Lower lobe of right lung (tissue), 2 donors: ENCODE results near the gene PTPN14. TPM values are rescaled to one million over a fixed set of nuclear protein-coding genes. Genes with fewer than 3 reads are reported as not detected.

ENCODE experiments used
- ATAC-seq, 2 donors: fragments of 200-7000 bp; cut with Tn5 transposase; one replicate each; pipeline ENCODE4 v1.9.1; 2020 to 2022; ENCODE audit warnings: mild to moderate bottlenecking in 2 of 2, moderate library complexity in 2 of 2
- DNase-seq: peaks from one replicate; pipeline ENCODE4 v3.0.0-alpha.2; 2020
- H3K27ac ChIP-seq: fragments of 200-600 bp; one replicate; pipeline ENCODE4 v1.8.0; 2022
- H3K27me3 ChIP-seq: fragments of 200-600 bp; one replicate; pipeline ENCODE4 v1.8.0; 2022; ENCODE audit warnings: low read depth
- H3K36me3 ChIP-seq: fragments of 200-600 bp; one replicate; pipeline ENCODE4 v1.8.0; 2022; ENCODE audit warnings: mild to moderate bottlenecking
- H3K4me1 ChIP-seq: fragments of 200-600 bp; one replicate; pipeline ENCODE4 v1.8.0; 2022
- H3K4me3 ChIP-seq: fragments of 200-600 bp; one replicate; pipeline ENCODE4 v1.8.0; 2022; ENCODE audit warnings: mild to moderate bottlenecking
- H3K9me3 ChIP-seq: fragments of 200-600 bp; one replicate; pipeline ENCODE4 v1.8.0; 2022
- intact Hi-C: fragments of 100-400 bp; cut with DNase I; formaldehyde crosslinking; loops from one replicate; pipeline ENCODE4 v1.11.0; 2022
- total RNA-seq: library from RNA; stranded (reverse); fragmentation: NEBNext Ultra II Directional; extraction: Animal tissue kit (Norgen Biotek cat#: 25700); gene quantifications from one replicate; pipeline ENCODE4 v1.2.1, GENCODE V29; 2021
- TF ChIP-seq, protein P1 (sequence below): fragments of 200-600 bp; IDR thresholded peaks from one replicate; pipeline ENCODE4 v1.8.0; 2022; ENCODE audit warnings: antibody characterized with exemption, mild to moderate bottlenecking
- donor health status: DM: no; HTN: yes; CAD: no; lungs with severe emphysema.

PTPN14 gene
- total RNA-seq, 1 donor from 2014 or later: 34.1 TPM

DNA sequence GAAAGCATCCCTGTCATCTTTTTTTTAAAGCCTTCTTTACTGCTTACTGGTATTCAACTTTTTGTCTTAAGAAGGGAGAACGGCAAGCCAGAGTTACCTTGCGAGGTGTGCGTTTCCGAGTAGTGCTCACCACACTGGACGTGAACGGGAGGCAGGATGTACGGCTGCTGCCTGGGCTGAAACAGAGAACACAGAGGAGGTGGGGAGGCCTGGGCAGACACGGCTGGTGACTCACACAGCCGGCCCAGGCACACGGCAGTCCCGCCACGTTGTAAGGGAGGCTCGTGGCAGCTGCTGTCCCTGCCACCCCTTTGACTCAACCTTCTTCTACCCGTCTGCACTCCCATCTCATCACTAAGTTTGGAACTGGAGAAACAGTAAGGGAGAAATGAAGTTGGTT, 164.7 kb downstream of the PTPN14 start:
- DNase-seq: no peak
- H3K9me3 ChIP-seq: no peaks in the 10 kb centered on the region
- no peak overlapping the region for H3K27ac ChIP-seq
- H3K4me1 ChIP-seq: no peaks in the 10 kb centered on the region
- H3K4me3 ChIP-seq: no peak overlapping the region
- H3K36me3 ChIP-seq: peaks cover 22% of the 10 kb centered on the region
- ATAC-seq: no peak
- intact Hi-C loops: no loop called here
- TF ChIP-seq, protein P1, sequence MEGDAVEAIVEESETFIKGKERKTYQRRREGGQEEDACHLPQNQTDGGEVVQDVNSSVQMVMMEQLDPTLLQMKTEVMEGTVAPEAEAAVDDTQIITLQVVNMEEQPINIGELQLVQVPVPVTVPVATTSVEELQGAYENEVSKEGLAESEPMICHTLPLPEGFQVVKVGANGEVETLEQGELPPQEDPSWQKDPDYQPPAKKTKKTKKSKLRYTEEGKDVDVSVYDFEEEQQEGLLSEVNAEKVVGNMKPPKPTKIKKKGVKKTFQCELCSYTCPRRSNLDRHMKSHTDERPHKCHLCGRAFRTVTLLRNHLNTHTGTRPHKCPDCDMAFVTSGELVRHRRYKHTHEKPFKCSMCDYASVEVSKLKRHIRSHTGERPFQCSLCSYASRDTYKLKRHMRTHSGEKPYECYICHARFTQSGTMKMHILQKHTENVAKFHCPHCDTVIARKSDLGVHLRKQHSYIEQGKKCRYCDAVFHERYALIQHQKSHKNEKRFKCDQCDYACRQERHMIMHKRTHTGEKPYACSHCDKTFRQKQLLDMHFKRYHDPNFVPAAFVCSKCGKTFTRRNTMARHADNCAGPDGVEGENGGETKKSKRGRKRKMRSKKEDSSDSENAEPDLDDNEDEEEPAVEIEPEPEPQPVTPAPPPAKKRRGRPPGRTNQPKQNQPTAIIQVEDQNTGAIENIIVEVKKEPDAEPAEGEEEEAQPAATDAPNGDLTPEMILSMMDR: no peak
- H3K27me3 ChIP-seq: no peaks in the 10 kb centered on the region

DNA sequence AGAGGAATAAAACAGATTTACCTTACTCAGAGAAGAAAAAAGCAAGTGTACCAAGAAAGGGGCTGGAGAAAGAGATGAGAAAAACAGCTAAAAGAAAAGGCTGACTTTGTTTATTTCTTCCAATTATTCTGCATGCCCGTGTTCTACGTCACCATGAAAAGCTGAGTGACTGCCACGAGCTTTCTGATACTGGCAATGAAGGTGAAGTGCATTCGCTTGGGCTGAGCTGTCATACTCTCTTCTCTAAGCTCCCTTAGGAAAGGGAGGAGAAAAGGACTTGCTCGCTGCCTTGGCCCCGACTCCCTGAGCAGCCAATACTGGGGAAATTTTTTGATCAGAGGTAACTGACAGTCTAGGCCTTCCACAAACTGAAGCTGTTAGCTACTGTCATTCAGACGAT, 165.1 kb downstream of the PTPN14 start:
- Histone ChIP-seq H3K27ac (no peak overlapping the region), H3K4me1 (no peaks in the 10 kb centered on the region), H3K4me3 (no peak overlapping the region), H3K9me3 (no peaks in the 10 kb centered on the region), H3K36me3 (peaks cover 26% of the 10 kb centered on the region), H3K27me3 (no peaks in the 10 kb centered on the region)
- intact Hi-C loops: no loop called here
- DNase-seq: no peak
- ATAC-seq: no peak
- TF ChIP-seq, protein P1: no peak

DNA sequence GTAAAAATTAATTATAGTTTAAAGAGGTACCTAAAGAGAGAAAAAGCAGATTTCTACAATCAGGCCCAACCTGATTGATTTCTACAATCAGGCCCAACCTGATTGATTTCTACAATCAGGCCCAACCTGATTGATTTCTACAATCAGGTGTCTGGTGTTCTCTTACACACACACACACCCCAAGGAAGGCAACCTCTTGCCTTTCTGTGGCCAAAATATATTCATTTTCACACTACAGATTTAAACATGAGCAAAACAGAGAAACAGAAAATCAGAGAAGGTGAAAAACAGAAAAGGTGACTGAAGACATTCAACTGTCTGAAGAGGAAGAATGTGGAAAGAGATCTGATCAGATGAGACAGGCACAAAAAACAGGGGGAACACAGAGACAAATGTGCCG, 166.0 kb downstream of the PTPN14 start:
- TF ChIP-seq, protein P1: no peak
- intact Hi-C loops: no loop called here
- peaks cover 32% of the 10 kb centered on the region for H3K36me3 ChIP-seq
- no peak overlapping the region for H3K27ac ChIP-seq
- H3K4me1 ChIP-seq: no peaks in the 10 kb centered on the region
- ATAC-seq: no peak
- no peaks in the 10 kb centered on the region for H3K9me3 ChIP-seq
- H3K4me3 ChIP-seq: no peak overlapping the region
- no peaks in the 10 kb centered on the region for H3K27me3 ChIP-seq
- no peak for DNase-seq

DNA sequence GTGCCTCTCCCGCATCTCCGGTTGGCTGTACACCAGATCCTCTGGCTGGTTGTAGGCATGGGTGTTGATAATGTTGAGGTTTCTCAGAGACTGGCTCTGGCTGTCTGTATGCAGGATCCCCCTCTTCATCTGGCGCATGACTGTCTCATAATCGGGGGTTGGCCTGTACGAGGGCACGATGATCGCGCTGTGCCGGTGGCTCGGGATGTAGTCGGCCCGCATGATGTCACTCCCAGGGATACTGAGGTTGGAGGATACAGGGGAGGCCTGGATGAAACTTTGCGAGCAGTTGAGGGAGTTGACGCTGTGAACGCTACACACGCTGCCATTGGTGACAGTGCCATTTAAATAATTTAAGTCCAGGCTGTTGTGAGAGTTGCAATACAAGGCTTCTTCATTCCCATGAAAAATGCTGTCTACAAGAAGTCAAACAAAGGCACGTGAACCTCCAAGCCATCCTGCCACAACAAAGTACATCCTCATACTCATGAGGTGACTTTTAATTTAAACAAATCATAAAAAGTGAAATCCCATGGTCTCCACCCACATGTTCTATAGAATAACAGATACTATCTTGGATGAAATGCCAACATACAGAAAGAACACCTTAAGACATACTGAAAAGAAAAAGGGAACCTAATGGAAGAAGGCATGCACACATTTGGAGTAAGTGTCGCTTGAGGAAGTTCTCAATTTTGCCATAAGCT, 166.9 kb downstream of the PTPN14 start:
- TF ChIP-seq, protein P1: no peak
- no peaks in the 10 kb centered on the region for H3K4me1 ChIP-seq
- peaks cover 32% of the 10 kb centered on the region for H3K36me3 ChIP-seq
- intact Hi-C loops: no loop called here
- DNase-seq (no peak), ATAC-seq (no peak)
- H3K9me3 ChIP-seq: no peaks in the 10 kb centered on the region
- H3K4me3 ChIP-seq: no peak overlapping the region
- no peaks in the 10 kb centered on the region for H3K27me3 ChIP-seq
- no peak overlapping the region for H3K27ac ChIP-seq

DNA sequence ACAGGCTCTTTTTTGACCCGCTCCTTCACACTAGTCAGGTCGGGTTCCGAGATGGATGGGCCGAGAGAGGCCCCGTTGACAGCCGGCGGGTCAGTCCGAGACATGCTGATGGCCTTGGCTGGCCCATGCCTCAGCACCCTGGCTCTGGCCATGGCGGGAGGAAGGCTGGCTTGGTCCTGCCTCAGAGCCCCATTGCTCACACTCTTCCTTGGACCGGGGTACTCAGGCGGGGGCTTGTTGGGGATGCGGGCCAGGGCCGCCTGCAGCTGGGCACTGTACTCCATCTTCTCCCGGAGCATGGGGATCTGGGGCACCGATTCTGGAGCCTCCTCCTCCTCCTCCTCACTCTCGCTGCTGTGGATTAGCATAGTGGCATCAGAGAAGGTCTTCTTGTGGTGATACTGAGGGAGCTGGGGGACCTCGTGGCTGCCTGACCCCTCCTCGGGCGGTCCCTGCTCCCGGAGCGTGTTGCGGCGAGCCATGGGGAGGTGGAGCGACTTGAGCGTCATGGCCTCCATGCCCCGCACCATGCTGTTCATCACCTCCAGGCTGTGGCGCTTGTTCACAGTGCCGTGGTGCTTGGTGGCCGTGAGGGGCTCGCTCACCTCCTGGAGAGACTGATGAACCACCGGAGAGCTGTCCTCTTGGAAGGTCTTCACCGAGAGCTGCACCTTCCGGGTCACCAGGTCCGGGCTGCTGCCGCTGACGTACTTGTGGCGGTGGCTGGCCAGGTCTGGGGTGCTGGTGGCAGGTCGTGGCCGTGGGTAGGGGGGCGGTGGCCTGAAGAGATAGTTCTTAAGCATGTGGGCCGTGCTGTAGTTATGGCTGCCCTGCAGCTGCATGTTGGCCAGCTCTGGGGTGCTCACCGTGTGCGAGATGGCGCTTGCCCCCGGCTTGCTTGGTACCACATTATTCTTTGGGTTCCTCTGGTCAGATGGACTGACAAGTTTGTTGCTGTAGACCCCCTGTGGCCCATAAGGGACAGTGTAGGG, 167.7 kb downstream of the PTPN14 start:
- Histone ChIP-seq H3K27me3 (no peaks in the 10 kb centered on the region), H3K9me3 (no peaks in the 10 kb centered on the region), H3K4me1 (no peaks in the 10 kb centered on the region), H3K36me3 (peaks cover 38% of the 10 kb centered on the region), H3K27ac (no peak overlapping the region), H3K4me3 (no peak overlapping the region)
- DNase-seq: no peak
- TF ChIP-seq, protein P1: no peak
- ATAC-seq: peak; percentile 18 to 27
- intact Hi-C loops: no loop called here
